ENCODE results near the gene CSNK1G2. TPM values are rescaled to one million over a fixed set of nuclear protein-coding genes. Genes with fewer than 3 reads are reported as not detected.
A peak's percentile ranks its signal among the peaks of the same experiment; 100 is the strongest.

CSNK1G2 gene
- polyA plus RNA-seq, 1 donor, result 37.1 TPM

GRCh38 chr19:2016041-2016807 is 75.3 kb downstream of the CSNK1G2 start:
- peak; percentile 51 for DNase-seq (ENCODE audit: low read depth)

- DNase-seq (ENCODE audit: low read depth), result no peak
These were observed 77.8 kb downstream of the CSNK1G2 start for GRCh38 chr19:2018752-2019151.

- no peak for DNase-seq (ENCODE audit: low read depth)
These were observed 80.6 kb downstream of the CSNK1G2 start for GRCh38 chr19:2021453-2022140.

GRCh38 chr19:2022289-2022688 is 81.3 kb downstream of the CSNK1G2 start:
- DNase-seq (ENCODE audit: low read depth), result no peak

DNA sequence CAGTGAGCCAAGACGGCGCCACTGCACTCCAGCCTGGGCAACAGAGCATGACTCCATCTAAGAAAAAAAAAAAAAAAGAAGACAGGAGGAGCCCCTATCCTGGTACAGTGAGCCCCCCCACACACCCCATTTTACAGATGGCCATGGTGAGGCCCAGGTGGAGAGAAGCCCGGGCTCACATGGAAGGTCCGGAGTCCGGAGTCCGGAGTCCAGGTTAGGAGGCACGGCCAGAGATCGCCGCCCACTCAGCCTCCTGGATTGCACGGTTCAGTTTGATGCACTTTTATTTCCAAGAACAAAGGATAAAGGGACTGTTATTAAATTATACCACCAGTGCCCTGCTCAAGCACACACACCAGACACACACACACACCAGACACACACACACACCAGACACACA is 85.8 kb downstream of the CSNK1G2 start:
- DNase-seq (ENCODE audit: low read depth), result no peak

DNA sequence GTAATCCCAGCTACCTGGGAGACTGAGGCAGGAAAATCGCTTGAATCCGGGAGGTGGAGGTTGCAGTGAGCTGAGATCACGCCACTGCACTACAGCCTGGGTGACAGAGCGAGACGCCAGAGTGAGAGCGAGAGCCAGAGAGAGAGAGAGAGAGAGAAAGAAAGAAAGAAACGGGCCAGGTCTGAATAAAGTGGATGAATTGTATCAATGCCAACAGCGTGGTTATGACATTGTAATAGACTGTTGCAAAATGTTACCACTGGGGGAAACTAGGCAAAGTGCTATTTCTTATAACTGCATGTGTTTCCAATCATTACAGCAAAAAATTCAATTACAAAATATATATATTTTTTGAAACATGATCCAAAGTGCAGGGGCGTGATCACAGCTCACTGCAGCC is 86.4 kb downstream of the CSNK1G2 start:
- peak; percentile 74 for DNase-seq (ENCODE audit: low read depth)

Other genes with a start within 250 kb of the CSNK1G2 start
- gene ONECUT3, start 187.7 kb upstream of the CSNK1G2 start, polyA plus RNA-seq (ENCODE audit: insufficient read length), result 0.04 TPM
- 0.51 TPM for gene ATP8B3, start 128.9 kb upstream of the CSNK1G2 start, polyA plus RNA-seq (ENCODE audit: insufficient read length)
- gene REXO1, start 92.7 kb upstream of the CSNK1G2 start, polyA plus RNA-seq (ENCODE audit: insufficient read length), result 22.8 TPM
- 13.6 TPM for gene KLF16, start 77.6 kb upstream of the CSNK1G2 start, polyA plus RNA-seq (ENCODE audit: insufficient read length)
- 52.9 TPM for gene ABHD17A, start 55.7 kb upstream of the CSNK1G2 start, polyA plus RNA-seq (ENCODE audit: insufficient read length)
- gene ADAT3, start 35.8 kb upstream of the CSNK1G2 start, polyA plus RNA-seq (ENCODE audit: insufficient read length), result 2.4 TPM
- gene SCAMP4, start 35.8 kb upstream of the CSNK1G2 start, polyA plus RNA-seq (ENCODE audit: insufficient read length), result 27.1 TPM
- gene BTBD2, start 74.5 kb downstream of the CSNK1G2 start, polyA plus RNA-seq (ENCODE audit: insufficient read length), result 68.1 TPM
- 95.0 TPM for gene MKNK2, start 110.1 kb downstream of the CSNK1G2 start, polyA plus RNA-seq (ENCODE audit: insufficient read length)
- gene MOB3A, start 155.2 kb downstream of the CSNK1G2 start, polyA plus RNA-seq (ENCODE audit: insufficient read length), result 13.4 TPM
- gene IZUMO4, start 155.7 kb downstream of the CSNK1G2 start, polyA plus RNA-seq (ENCODE audit: insufficient read length), result 1.1 TPM
- gene AP3D1, start 210.4 kb downstream of the CSNK1G2 start, polyA plus RNA-seq (ENCODE audit: insufficient read length), result 53.5 TPM
- 20.0 TPM for gene DOT1L, start 222.8 kb downstream of the CSNK1G2 start, polyA plus RNA-seq (ENCODE audit: insufficient read length)